Stimulated activated CD8-positive, alpha-beta memory T cell treated with anti-CD3 and anti-CD28 coated beads, Interleukin-2, amount 100 ng/mL, for 48 hours (primary cell): ENCODE results near the gene CXCL1.

Source experiments
- DNase-seq, 2 donors: peaks; one replicate each; pipeline ENCODE4 v3.0.0-alpha.2; 2020; ENCODE audit warnings: low read depth in 2 of 2

The CXCL1 gene

DNA sequence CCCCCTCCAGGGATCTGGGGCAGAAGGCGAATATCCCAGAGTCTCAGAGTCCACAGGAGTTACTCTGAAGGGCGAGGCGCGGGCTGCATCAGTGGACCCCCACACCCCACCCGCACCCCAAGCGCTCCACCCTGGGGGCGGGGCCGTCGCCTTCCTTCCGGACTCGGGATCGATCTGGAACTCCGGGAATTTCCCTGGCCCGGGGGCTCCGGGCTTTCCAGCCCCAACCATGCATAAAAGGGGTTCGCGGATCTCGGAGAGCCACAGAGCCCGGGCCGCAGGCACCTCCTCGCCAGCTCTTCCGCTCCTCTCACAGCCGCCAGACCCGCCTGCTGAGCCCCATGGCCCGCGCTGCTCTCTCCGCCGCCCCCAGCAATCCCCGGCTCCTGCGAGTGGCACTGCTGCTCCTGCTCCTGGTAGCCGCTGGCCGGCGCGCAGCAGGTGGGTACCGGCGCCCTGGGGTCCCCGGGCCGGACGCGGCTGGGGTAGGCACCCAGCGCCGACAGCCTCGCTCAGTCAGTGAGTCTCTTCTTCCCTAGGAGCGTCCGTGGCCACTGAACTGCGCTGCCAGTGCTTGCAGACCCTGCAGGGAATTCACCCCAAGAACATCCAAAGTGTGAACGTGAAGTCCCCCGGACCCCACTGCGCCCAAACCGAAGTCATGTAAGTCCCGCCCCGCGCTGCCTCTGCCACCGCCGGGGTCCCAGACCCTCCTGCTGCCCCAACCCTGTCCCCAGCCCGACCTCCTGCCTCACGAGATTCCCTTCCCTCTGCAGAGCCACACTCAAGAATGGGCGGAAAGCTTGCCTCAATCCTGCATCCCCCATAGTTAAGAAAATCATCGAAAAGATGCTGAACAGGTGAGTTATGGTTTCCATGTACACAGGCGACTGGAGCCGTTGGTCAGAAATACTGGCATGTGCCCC is at the start of gene CXCL1:
Gene CXCL1, plus strand, starts transcription at position 264 of the 926 bp plus-strand sequence. Its CDS starts 78 bp downstream, at position 342.
- DNase-seq: no peak

DNA sequence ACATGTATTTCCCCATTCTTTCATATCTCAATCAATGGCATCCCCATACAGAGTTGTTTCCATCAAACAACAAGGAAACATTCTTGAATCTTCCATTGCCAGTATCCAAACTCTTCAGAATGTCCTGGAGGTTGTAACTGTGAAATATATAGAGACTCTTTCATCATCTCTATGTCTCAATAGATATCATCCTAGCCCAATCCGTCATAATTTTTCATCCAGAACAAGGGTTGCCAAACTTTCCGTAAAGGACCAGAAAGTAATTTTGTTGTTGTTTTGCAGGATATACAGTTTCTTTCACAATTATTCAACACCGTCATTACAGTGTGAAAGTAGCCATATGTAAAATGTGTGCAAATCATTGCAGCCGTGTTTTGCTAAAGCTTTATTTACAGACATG is 47.9 kb upstream of the CXCL1 start:
- no peak for DNase-seq

DNA sequence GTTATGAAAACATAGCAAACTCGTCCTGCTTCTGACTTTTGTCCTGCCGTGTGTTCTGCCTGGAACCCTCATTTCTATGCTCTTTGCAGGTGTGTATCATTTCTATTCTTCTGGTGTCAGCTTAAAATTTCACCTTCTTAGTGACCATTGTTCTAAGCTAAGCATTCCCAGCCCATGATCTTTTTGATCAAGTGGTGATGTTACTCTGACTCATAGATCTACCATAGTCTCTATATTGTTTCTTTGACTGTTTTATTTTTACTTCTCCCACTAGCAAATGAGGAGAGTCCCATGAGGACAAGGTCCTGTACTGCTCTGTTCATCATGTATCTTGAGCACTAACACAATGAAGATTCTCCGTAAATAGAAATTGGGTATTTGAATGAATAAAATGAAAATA is 46.8 kb upstream of the CXCL1 start:
- DNase-seq: no peak

DNA sequence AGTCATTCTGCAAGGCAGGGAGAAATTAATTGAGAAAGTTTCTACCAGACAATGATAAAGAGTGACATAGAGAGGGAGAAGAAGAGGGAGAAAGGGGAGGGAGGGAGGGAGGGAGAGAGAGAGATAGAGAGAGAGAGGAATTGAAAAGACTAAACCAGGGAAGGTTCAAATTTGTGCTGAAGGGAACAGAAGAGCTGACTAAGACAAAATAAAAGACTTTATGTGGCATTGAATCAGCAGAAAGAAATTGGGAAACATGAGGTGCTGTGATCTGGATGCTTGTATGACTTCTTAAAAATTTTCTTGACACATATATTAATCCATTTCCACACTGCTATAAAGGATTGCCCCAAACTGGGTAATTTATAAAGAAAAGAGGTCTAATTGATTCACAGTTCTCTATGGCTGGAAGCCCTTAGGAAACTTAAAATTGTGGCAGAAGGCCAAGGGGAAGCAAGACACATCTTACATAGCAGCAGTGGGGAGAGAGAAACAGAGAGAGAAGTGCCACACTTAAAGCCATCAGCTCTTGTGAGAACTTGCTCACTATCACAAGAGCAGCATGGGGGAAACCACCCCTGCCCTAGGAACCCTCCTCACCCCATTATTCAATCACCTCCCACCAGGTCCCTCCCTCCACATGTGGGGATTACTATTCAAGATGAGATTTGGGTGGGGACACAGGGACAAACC is 46.2 kb upstream of the CXCL1 start:
- no peak for DNase-seq

DNA sequence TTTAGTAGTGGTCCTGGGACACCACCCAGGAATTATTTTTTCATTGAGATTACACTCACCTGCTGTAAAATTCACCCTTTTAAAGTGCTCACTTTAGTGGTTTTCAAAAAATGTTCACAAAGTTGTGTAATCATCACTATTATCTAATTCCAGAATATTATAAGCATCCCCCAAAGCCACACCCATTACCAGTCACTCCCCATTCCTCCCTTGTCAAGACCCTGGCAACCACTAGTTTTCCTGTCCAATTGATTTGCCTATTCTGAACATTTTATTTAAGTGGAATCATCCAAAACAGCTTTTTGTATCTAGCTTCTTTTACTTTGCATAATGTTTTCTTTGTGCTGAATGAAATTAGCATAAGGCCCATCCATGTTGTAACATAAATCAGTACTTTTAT is 45.4 kb upstream of the CXCL1 start:
- DNase-seq: no peak

DNA sequence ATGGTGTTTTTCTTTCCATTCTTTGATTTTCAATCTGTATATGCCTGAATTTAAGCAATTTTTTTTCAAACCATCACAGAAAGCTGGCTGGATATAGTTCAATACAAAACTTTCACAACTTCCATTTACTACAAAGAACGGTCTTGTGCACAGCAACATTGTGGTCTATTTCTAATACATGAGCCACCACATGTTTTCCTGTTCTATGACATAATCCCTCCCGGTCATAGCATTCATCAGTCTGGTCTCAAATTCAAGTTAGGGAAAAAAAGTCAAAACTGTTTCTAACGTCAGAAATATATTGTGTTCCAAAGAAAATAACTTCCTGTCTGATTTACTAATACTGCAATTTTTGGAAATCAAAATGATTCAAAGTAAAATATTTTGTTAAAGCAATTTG is 40.2 kb upstream of the CXCL1 start:
- DNase-seq: no peak

DNA sequence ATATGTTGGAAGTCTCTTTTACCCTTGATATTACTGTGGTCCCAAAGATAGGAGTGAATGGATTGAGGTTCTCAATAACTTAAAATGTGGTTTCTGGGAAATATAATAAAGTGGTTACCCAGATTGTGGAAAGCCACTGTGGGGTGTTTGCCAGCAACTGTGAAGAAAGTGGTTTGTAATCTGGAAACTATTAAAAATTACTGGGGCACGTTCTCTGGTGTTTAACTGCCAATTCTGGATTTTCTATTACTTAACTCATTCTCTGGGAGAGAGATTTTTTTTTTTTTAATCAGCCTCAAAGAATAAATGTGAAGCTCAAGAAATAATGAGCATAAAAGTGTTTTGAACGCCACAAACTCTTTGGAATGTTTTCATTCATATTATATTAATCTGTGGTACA is 37.6 kb upstream of the CXCL1 start:
- no peak for DNase-seq

DNA sequence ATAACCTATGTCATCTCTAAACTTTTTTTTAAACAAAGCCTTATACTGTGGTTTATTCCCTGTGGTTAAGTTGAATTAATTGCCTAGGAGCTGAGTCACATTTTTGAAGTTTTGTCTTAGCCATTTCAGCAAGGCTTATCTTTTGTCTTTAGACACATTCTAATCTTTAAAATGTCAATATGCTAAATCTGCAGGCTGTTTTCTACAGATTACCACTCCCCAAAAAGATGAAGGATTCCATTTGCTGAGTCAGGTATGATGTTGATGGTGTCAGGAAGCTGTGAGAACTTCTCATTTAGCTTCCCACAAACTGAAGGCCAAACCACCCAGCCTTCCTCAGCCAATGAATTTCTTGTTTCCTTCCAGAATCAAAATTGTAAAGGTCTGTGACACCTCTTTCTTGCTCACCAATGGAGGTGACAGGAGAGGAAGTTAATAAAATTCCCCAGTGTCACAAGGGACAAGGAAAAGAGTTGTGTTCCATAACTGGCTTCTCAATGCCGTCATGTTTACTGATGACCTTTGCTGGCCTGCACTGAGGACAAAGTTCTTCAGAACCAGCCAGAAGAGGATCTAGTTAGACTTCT is 36.4 kb upstream of the CXCL1 start:
- DNase-seq: no peak

DNA sequence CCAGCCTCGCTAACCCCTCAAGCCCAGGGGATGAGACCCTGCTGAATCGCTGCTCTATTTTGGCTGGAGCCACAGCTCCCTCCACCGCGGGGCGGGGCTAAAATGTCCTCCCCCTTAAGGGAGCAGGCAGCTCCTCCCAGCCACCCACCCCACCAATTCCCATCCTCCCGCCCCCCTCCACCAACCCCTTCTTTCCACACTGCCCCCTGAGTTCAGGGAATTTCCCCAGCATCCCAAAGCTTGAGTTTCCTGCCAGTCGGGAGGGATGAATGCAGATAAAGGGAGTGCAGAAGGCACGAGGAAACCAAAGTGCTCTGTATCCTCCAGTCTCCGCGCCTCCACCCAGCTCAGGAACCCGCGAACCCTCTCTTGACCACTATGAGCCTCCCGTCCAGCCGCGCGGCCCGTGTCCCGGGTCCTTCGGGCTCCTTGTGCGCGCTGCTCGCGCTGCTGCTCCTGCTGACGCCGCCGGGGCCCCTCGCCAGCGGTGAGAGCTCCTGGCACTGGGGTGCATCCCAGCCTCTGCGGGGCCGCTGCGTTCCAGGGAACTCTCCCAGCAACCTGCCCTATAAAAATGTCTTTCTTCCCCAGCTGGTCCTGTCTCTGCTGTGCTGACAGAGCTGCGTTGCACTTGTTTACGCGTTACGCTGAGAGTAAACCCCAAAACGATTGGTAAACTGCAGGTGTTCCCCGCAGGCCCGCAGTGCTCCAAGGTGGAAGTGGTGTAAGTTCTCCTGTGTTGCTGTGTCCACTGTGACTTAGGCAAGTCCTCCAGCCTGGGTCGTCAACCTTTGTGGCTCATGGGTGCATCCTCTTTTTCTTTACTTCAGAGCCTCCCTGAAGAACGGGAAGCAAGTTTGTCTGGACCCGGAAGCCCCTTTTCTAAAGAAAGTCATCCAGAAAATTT is 32.6 kb upstream of the CXCL1 start, which contains the start of gene CXCL6:
Gene CXCL6, plus strand, starts transcription at position 306 of the 907 bp plus-strand sequence. Its CDS starts 73 bp downstream, at position 379.
- DNase-seq: no peak

DNA sequence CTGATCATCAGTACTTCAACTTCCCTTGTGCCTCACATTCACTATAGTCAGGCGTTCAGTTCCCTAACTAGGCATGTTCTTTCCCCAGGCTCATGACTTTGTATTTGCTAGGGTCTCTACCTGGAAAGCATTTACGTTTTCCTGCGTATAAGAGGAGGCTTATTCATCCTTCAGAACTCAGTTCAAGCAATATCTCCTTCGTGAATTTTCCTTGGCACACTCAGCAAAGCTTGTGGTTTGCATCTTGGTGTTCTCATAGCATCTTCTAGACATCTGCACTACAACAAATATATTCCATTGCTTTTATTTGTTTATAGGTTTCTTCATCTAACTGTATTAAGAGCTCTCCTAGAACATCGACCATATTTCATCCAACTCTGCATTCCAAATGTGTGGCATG is 30.1 kb upstream of the CXCL1 start:
- DNase-seq: no peak

DNA sequence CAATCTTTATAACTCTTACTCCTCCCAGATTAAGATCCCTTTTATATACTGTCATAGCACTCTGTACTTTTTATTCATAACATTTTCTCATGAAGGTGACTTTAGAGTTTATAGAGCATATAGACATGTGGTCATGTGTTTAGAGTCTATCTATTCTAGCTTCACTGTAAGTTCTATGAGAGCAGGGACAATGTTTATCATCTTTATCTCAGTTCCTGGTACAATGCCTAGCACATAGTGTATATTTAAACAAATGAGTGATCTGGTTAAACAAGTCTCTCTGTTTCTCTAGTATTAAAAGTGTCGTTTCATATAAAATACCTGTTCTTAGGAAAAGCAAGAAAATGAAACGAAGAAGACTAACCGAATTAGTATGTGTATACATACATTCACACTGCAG is 29.5 kb upstream of the CXCL1 start:
- no peak for DNase-seq

DNA sequence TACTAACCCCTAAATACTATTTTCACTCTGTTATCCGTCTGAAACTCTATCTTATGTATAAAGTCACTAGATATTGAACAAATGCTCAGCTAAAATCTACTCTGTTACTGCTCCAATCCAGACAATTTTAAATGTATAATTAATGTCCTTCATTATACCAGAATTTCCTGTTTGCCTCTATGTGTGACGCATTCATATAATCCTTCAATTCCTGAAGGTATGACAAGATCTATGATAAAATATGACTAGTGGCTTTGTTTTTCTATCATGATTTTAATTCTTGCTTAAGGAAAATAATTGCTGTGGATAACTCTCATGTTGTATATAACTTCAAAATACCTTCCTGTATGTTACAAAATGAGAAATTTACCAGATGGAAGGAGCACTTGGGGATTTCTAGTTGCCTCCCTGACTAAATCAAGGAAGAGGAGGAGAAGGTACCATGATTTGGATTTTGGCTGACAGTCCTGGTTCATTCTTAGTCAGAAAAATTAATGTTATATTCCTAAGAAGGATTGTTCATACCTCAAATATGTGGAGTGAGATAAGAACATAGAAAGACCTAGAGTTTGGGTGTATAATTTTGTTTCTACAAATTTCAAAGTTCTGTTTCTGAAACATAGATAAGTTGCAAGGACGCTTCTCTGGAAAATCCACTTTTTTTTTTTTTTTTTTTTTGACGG is 27.8 kb upstream of the CXCL1 start:
- DNase-seq: no peak

DNA sequence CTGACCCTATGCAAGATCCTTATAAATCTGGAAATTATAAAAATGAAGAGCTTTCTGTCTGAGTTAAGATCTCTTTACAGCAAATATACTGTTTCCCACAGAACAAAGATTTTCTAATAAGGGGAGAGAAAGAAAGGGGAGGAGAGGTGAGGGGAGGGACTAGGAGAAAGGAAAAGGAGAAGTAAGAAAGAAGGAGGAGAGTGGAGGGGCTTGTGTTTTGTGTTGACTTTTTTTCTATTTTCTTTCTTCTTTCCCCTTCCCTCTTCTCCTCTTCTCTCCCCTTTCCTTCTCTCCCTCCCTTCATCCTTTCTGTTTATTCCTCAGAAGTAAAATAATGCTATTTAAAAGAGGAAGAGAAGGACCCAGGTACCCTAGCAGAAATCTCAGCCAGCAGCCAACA is 26.5 kb upstream of the CXCL1 start:
- DNase-seq: no peak

DNA sequence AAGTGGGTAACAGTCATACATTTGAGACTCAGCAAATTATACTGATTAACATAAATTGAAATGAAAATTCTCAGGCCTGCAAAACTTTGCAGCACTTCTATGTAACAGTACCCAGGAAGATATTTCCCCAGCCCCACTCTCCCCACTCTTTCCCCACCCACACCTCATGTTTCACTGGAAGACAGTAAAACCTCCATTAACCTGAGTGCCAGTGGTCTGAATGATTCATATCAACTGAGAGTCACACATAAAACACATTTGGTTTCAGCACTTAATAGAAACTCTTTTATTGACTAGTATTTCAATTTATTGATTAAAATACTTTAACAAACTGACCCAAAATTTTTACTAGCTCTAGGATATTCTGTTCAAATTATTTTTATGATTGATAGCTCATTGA is 25.8 kb upstream of the CXCL1 start:
- DNase-seq: no peak

DNA sequence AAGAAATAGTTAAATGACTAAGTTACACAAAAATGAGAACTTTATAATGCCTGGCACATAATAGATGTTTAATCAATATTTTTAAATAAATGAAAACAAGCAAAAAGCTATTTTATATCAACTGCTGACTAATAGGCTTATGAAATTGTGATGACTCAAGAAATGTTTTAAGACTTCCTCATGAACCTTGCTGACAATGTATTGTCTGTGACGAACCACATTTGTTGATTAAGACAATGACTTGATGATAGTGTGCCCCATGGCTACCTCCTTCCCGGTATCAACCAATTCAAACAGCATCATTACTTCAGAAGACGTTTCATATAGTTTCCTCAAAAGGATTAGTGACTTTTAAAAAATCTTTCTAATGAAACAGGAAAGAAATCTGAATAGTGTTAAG is 24.8 kb upstream of the CXCL1 start:
- DNase-seq: no peak

DNA sequence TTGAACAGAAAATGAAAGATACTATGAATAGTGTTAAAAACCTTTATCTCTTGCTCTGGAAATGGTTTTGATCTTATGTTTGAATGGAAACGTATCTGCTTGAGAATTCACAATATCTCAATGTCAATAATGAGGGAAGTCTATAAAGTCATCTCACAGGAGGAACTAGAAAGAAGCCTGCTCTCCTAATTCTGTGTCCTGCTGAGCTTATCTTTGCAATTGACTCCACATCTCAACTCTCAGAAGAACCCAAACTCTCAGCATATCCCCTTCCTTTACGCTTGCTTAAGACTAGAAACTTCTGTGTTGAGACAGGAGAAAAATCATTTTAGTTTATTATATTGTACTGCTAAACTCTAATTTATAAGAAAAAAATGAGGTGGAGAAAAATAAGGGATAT is 24.4 kb upstream of the CXCL1 start:
- no peak for DNase-seq

DNA sequence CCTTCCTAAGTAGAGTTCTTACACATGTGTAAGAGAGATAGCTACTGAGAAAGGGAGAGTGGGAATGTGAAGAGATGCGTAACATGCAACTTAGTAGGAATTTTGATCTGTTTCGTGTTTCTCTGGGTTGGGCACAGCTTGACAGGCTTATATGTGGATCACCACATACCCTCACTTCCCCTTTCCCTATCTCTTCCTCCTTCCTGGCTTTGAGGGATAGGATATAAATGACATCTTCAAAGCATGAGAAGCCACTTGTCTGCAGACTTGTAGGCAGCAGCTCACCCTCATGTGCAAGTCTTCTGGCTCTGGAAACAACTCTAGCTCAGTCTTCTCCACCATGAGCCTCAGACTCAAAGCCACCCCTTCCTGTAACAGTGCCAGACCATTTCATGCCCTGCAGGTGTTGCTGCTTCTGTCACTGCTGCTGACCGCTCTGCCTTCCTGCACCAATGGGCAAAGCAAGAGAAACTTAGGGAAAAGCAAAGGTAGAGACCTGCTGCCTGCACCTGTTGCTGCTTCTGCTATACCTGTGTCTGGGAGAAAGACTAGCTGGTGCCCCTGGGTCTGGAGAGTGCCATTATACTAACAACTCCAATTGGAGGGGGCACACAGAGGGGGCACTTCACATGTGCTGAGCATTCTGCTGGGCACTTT is 21.5 kb upstream of the CXCL1 start:
- no peak for DNase-seq

DNA sequence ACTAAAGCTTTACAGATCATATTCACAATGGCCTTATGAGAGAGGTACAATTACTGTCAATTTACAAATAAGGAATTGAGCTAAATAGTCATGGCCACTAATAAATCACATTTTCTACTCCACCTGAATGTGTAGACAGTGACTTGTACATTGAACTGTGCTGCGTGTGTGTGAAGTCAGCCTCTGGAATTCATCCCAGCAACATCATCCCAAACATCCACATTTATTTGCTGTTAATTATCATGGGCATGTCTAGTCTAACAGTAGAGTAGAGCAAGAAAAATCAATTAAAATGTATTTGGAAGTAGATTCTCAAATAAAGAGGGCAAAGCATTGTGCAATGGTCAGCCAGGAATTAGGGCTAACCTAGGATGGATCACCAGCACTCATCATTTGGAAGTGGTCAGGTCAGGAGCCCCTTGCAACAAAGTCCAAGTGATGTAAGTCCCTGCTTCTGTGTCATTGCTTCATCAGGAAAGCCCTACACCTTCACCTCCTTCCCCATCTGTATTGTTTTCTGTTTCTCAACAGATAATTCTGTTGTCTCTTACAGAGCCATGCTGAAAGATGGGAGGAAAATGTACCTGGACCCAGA is 20.9 kb upstream of the CXCL1 start:
- DNase-seq: no peak

DNA sequence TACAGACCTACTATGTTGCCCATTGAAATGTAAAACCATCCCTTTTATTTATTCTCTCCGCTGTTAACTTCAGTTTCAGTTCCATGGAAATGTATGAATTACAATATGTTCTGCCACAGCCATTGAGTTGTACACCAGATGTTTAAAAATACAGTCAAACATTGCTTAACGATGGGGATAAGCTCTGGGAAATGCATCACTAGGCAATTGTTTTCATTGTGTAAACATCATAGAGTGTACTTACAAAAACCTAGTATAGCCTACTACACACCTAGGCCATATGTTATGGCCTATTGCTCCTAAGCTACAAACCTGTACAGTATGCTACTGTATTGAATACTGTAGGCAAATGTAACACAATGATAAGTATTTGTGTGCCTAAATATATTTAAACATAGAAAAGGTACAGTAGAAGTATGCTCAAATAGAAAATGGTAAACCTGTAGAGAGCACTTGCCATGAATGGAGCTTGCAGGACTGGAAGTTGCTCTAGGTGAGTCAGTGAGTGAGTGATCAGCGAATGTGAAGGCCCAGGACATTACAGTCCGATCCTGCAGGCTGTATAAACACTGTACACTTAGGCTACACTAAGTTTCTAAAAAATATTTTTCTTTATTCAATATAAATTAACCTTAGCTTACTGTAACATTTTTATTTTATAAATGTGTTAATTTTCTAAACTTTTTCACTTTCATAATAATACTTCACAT is 18.8 kb upstream of the CXCL1 start:
- DNase-seq: no peak
